GM18507 (cell line): ENCODE measurements around the gene GNB1L.

Source experiments
- DNase-seq: peaks from one replicate; pipeline ENCODE4 v3.0.0; 2011; ENCODE audit warnings: low read depth; ENCODE audit not compliant: insufficient read length; ENCODE audit errors: extremely low spot score
- FAIRE-seq: peaks from 2 replicates; lab custom pipeline; 2011; peaks lifted over from hg19 to GRCh38; lab: Jason Lieb, UNC

The GNB1L gene

DNA sequence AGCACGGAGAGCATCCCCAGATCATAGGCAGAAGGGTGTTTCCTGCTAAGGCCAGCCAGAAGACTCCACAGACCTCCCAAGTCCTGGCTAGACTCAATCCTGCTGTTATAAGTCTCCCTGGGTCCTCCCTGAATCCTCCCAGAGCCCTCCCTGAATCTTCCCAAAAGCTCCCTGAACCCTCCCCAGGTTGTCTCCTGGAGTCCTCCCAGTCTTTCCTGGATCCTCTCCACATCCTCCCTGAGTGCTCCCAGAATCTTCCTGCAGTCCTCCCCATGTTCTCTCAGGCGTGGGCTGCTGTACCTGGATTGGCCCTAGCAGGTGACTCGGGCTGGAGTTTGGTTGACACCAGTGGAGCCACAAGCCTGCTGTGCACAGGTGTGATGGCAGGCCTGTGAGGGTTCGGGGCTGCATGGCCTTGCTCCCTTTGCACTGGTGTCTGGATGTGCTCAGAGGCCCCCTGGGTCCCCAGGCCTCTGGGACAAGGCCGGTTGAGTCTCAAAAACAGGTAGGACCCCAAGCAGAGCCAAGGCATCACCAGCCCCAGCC is 119.8 kb downstream of the GNB1L start:
- FAIRE-seq (no peak), DNase-seq (no peak)

DNA sequence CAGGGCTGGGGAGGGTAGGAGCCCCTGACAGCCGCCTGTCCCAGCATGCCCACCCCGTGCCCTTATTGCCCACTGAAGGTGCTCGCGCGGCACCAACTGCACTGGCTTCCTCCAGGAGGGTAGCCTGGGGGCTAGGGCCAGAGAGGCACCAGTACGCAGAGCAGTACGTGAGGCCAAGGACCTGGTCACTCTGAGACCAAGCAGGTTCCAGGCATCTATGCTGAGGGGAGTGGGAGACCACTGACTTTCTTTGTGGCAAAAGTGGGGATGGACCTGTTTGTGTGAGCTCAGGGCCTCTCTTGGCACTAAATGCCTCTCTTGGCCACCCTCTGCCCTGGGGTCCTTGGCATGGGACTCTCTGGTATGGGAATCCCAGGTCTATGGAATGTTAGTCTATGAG is 120.5 kb downstream of the GNB1L start:
- DNase-seq, result no peak
- no peak for FAIRE-seq

GRCh38 chr22:19733755-19734154 is 120.9 kb downstream of the GNB1L start:
- DNase-seq, result no peak
- FAIRE-seq, result no peak
